Measurements from ENCODE around the gene CFAP221. TPM values are rescaled to one million over a fixed set of nuclear protein-coding genes. Genes with fewer than 3 reads are reported as not detected.

CFAP221 gene
- total and polyA plus RNA-seq, 9 donors, result 0.24 to 23.4 (median 2.4) TPM

DNA sequence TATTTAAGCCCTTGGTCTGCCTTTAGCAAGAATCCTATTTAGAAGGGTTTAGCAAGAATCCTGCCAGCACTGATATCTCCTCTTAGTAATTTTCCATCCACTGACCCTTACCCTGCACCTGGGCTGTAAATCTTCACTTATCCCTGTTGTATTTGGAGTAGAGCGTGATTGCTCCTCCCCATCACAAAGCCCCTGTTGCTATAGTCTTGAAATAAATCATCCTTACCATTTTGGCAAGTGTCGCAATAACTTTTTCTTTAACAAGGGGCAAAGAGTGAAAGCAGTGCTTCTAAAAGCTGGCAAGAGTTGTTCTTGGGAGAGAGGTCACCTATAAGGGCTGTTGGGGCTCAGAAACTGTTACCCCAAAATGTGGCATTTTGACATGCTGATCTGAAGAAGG, 16.2 kb upstream of the CFAP221 start:
- Histone ChIP-seq H3K27me3 (no peaks in the 10 kb centered on the region), H3K36me3 (no peaks in the 10 kb centered on the region), H3K27ac (no peak overlapping the region), H3K4me1 (ENCODE audit: insufficient read depth) (no peaks in the 10 kb centered on the region), H3K9me3 (no peaks in the 10 kb centered on the region), H3K4me3 (no peak overlapping the region)
- intact Hi-C loops (cut with DNase I), result no loop called here
- 65 to 76% (median 73%) methylated on average over 2 of the region's 2 CpGs for WGBS, 3 donors
- DNase-seq, result no peak
- TF ChIP-seq, protein P1, sequence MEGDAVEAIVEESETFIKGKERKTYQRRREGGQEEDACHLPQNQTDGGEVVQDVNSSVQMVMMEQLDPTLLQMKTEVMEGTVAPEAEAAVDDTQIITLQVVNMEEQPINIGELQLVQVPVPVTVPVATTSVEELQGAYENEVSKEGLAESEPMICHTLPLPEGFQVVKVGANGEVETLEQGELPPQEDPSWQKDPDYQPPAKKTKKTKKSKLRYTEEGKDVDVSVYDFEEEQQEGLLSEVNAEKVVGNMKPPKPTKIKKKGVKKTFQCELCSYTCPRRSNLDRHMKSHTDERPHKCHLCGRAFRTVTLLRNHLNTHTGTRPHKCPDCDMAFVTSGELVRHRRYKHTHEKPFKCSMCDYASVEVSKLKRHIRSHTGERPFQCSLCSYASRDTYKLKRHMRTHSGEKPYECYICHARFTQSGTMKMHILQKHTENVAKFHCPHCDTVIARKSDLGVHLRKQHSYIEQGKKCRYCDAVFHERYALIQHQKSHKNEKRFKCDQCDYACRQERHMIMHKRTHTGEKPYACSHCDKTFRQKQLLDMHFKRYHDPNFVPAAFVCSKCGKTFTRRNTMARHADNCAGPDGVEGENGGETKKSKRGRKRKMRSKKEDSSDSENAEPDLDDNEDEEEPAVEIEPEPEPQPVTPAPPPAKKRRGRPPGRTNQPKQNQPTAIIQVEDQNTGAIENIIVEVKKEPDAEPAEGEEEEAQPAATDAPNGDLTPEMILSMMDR (IDR thresholded peaks at IDR 0.05), result no peak
- TF ChIP-seq POLR2A (IDR thresholded peaks at IDR 0.05) (no peak), EP300 (IDR thresholded peaks at IDR 0.05) (no peak)

DNA sequence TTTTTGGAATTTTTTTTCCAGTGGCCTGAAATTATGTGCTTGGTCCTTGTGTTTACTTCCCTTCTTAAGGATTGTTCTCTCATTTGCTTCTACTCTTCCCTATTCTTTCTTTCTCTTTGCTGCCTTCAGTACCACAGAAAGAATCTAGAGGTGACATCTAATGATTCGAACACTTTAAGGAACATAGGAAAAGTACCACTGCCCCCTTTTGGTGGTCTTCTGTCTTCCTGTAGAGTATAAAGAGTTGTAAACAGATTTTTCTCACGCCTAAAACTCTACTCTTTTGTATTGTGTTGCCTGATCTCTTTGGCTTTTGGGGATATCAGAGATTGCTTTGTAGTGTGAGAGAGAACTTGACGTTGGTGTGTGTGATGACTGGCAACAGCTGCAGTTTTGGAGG, 13.0 kb upstream of the CFAP221 start:
- TF ChIP-seq EP300 (IDR thresholded peaks at IDR 0.05) (no peak), POLR2A (IDR thresholded peaks at IDR 0.05) (no peak)
- TF ChIP-seq, protein P1 (IDR thresholded peaks at IDR 0.05), result no peak
- DNase-seq, result no peak
- no peaks in the 10 kb centered on the region for H3K36me3 ChIP-seq
- no peaks in the 10 kb centered on the region for H3K9me3 ChIP-seq
- no peak overlapping the region for H3K27ac ChIP-seq
- intact Hi-C loops (cut with DNase I), result no loop called here
- no peaks in the 10 kb centered on the region for H3K27me3 ChIP-seq
- 35 to 60% (median 49%) methylated on average over 3 of the region's 3 CpGs for WGBS, 3 donors
- no peaks in the 10 kb centered on the region for H3K4me1 ChIP-seq (ENCODE audit: insufficient read depth)
- no peak overlapping the region for H3K4me3 ChIP-seq

DNA sequence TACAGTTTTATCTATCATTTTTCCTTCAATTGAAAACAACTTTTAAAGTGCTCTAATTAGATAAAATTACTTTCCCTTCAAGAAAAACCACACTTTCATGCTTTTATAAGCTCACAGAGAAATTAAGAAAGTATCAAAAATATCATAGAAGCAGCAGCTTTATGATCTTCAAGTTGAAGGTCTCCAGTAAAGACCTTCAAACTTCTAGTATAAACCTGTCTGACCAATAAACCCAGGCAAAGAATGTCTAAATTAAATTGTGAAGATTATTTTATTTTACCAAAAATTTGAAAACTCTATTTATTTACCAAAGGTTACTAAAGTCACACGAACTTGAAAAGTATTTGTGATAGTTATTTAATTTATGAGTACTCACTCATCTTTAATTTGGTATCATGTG, 10.7 kb upstream of the CFAP221 start:
- 73 to 88% (median 80%) methylated on average over 1 of the region's 1 CpG for WGBS, 3 donors
- intact Hi-C loops (cut with DNase I), result no loop called here

DNA sequence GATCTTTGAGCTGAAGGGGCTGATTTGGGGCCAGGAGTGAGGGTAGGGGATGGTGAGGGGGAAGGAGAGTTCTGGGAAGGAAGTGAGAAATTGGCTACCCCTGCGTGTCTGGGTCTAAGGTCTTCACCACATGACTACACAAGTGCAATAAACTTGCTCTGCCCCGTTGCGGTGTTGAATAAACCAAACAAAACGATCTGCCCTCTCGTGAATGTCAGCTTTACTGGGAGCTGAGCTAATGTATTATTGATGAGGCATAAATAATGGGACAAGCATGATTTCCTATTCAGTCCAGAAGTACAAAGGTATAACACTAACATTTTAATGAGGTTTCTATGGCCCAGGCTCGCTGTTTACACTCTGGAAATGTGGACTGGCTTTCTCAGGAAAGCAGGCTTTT, 8.0 kb upstream of the CFAP221 start:
- 31 to 39% (median 39%) methylated on average over 6 of the region's 6 CpGs for WGBS, 3 donors
- Histone ChIP-seq H3K4me3 (no peak overlapping the region), H3K9me3 (no peaks in the 10 kb centered on the region), H3K4me1 (ENCODE audit: insufficient read depth) (no peaks in the 10 kb centered on the region), H3K36me3 (no peaks in the 10 kb centered on the region), H3K27me3 (no peaks in the 10 kb centered on the region), H3K27ac (no peak overlapping the region)
- DNase-seq, result no peak
- intact Hi-C loops (cut with DNase I), result no loop called here
- no peak for TF ChIP-seq POLR2A (IDR thresholded peaks at IDR 0.05)
- TF ChIP-seq EP300 (IDR thresholded peaks at IDR 0.05), result no peak
- TF ChIP-seq, protein P1 (IDR thresholded peaks at IDR 0.05), result no peak

More for the DNA sequence above, 10.7 kb upstream of the CFAP221 start:
- Histone ChIP-seq H3K27ac (no peak overlapping the region), H3K4me1 (ENCODE audit: insufficient read depth) (no peaks in the 10 kb centered on the region), H3K36me3 (no peaks in the 10 kb centered on the region), H3K9me3 (no peaks in the 10 kb centered on the region), H3K4me3 (no peak overlapping the region), H3K27me3 (no peaks in the 10 kb centered on the region)
- no peak for DNase-seq
- TF ChIP-seq, protein P1 (IDR thresholded peaks at IDR 0.05), result no peak
- TF ChIP-seq EP300 (IDR thresholded peaks at IDR 0.05), result no peak

DNA sequence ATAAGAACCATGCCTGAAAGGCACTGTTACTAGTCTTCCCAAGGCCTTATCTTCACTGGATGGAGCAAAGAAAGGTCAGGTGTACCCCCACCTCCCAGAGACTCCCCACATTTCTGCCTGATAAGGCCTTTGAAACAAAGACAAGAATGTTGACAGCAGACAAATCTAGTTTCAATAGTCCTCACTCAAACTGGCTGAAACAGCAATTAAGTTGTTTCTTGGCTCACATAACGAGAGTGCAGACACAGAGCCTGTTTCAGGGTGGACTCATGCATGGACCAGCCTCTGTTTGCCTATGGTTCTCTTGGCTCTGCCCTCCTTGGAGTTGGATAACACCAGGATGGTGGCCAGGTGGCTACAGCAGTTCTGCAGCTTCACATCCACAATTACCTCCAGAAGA, 7.5 kb upstream of the CFAP221 start:
- no peaks in the 10 kb centered on the region for H3K36me3 ChIP-seq
- TF ChIP-seq EP300 (IDR thresholded peaks at IDR 0.05) (no peak), POLR2A (IDR thresholded peaks at IDR 0.05) (no peak)
- TF ChIP-seq, protein P1 (IDR thresholded peaks at IDR 0.05), result no peak
- intact Hi-C loops (cut with DNase I), result no loop called here
- no peak for DNase-seq
- no peak overlapping the region for H3K4me3 ChIP-seq
- H3K9me3 ChIP-seq, result no peaks in the 10 kb centered on the region
- H3K27me3 ChIP-seq, result no peaks in the 10 kb centered on the region
- no peaks in the 10 kb centered on the region for H3K4me1 ChIP-seq (ENCODE audit: insufficient read depth)
- H3K27ac ChIP-seq, result no peak overlapping the region
- 32 to 53% (median 43%) methylated on average over 1 of the region's 1 CpG for WGBS, 3 donors
